Measurements from ENCODE around the gene UBTF.

GRCh38 chr17:44184212-44184810 is 35.2 kb downstream of the UBTF start:
- no peak for TF ChIP-seq POLR2A (IDR thresholded peaks at IDR 0.05)
- no peak for TF ChIP-seq CTCF (IDR thresholded peaks at IDR 0.05)
- no peak for TF ChIP-seq POLR2AphosphoS5 (IDR thresholded peaks at IDR 0.05)
- TF ChIP-seq EP300 (IDR thresholded peaks at IDR 0.05): no peak

Data from suprapubic skin (tissue), 4 donors.